Erythroblast (primary cell): ENCODE results near the gene DSCAML1.

Experiments used
- GATA1 ChIP-seq: IDR thresholded peaks from 2 replicates; pipeline ENCODE4 v1.6.1; 2011; ENCODE audit warnings: low read depth, mild to moderate bottlenecking, control low read depth, low read length, moderate library complexity
- POLR2A ChIP-seq: IDR thresholded peaks from 2 replicates; pipeline ENCODE4 v1.6.1; 2011; ENCODE audit warnings: mild to moderate bottlenecking, low read length

DNA sequence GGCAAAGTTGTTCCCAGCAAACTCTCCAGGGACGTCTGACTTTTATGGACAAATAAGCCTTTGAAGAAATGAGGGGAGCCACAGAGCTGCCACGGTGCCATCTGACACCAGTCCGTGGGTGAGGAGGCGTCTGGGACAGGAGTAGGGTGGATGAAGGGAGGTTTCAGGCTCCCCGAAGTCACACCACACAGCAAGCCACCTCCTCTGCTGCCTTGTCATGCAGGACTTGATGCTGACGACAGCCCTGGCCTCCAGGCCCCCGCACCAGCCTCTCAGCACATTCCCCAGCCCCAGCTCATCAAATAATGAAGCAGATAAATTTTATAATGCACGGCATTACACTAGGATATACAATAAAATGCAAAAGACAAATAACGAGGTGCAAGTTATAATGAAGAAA is 312.9 kb downstream of the DSCAML1 start:
- no peak for TF ChIP-seq POLR2A
- TF ChIP-seq GATA1 = no peak
